ENCODE results near the gene SMIM35. TPM values are rescaled to one million over a fixed set of nuclear protein-coding genes. Genes with fewer than 3 reads are reported as not detected.
"Not testable (repeated sequence)": the region's sequence is repeated elsewhere in the genome, so short reads cannot be mapped to it uniquely, and the experiment has no call there.

SMIM35 gene
- total RNA-seq, 1 donor, result not detected

GRCh38 chr11:117980720-117981119, 106.0 kb downstream of the SMIM35 start:
- Histone ChIP-seq H3K27me3 (ENCODE audit: insufficient read depth, low read length) (peaks cover 17% of the 10 kb centered on the region), H3K4me2 (ENCODE audit: insufficient read depth, low read length) (no peak overlapping the region), H3K79me2 (ENCODE audit: insufficient read depth, low read length) (no peaks in the 10 kb centered on the region), H3K27ac (ENCODE audit: low read depth, low read length) (no peak overlapping the region), H3K36me3 (ENCODE audit: insufficient read depth, low read length) (no peaks in the 10 kb centered on the region), H3K4me1 (ENCODE audit: insufficient read depth, low read length) (no peaks in the 10 kb centered on the region), H3K9me3 (ENCODE audit: low read depth, low read length) (no peaks in the 10 kb centered on the region), H4K20me1 (ENCODE audit: insufficient read depth, low read length) (no peaks in the 10 kb centered on the region), H2AFZ (ENCODE audit: low read length) (no peak overlapping the region), H3K4me3 (ENCODE audit: insufficient read depth, low read length) (no peak overlapping the region)
- DNase-seq (ENCODE audit: insufficient read length, low spot score, missing footprints), result no peak
- no peak for TF ChIP-seq CTCF (IDR thresholded peaks at IDR 0.05; ENCODE audit: extremely low read depth, low read depth, low read length)

DNA sequence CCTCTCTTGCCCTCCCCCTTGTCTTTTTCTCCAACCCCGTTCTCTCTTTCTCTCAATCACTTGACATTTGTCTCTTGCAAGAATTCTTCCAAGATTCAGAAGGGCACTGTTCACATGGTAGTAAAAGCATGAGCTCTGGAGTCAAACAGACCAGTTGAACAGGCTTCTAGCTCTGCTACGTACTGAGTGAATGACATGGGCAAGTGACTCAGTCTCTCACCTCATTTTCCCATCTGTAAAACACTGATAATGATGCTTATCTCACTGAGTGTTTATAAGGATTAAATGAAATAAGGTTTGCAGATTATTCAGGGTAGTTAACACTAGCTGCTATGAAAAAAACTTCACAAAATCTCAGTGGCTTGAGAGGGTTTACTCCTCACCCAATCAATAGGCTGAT, 106.5 kb downstream of the SMIM35 start:
- no peak overlapping the region for H2AFZ ChIP-seq (ENCODE audit: low read length)
- H3K27ac ChIP-seq (ENCODE audit: low read depth, low read length), result no peak overlapping the region
- H3K4me3 ChIP-seq (ENCODE audit: insufficient read depth, low read length), result no peak overlapping the region
- H4K20me1 ChIP-seq (ENCODE audit: insufficient read depth, low read length), result no peaks in the 10 kb centered on the region
- no peak overlapping the region for H3K4me2 ChIP-seq (ENCODE audit: insufficient read depth, low read length)
- no peaks in the 10 kb centered on the region for H3K79me2 ChIP-seq (ENCODE audit: insufficient read depth, low read length)
- no peaks in the 10 kb centered on the region for H3K36me3 ChIP-seq (ENCODE audit: insufficient read depth, low read length)
- TF ChIP-seq CTCF (IDR thresholded peaks at IDR 0.05; ENCODE audit: extremely low read depth, low read depth, low read length), result no peak
- H3K27me3 ChIP-seq (ENCODE audit: insufficient read depth, low read length), result peaks cover 15% of the 10 kb centered on the region
- no peaks in the 10 kb centered on the region for H3K9me3 ChIP-seq (ENCODE audit: low read depth, low read length)
- DNase-seq (ENCODE audit: insufficient read length, low spot score, missing footprints), result no peak
- H3K4me1 ChIP-seq (ENCODE audit: insufficient read depth, low read length), result no peaks in the 10 kb centered on the region

GRCh38 chr11:117979481-117980211, 107.1 kb downstream of the SMIM35 start:
- H3K27ac ChIP-seq (ENCODE audit: low read depth, low read length), result no peak overlapping the region
- H4K20me1 ChIP-seq (ENCODE audit: insufficient read depth, low read length), result no peaks in the 10 kb centered on the region
- no peak for TF ChIP-seq CTCF (IDR thresholded peaks at IDR 0.05; ENCODE audit: extremely low read depth, low read depth, low read length)
- H3K4me3 ChIP-seq (ENCODE audit: insufficient read depth, low read length), result no peak overlapping the region
- H3K27me3 ChIP-seq (ENCODE audit: insufficient read depth, low read length), result peaks cover 11% of the 10 kb centered on the region
- no peaks in the 10 kb centered on the region for H3K9me3 ChIP-seq (ENCODE audit: low read depth, low read length)
- no peaks in the 10 kb centered on the region for H3K4me1 ChIP-seq (ENCODE audit: insufficient read depth, low read length)
- no peak overlapping the region for H3K4me2 ChIP-seq (ENCODE audit: insufficient read depth, low read length)
- H3K36me3 ChIP-seq (ENCODE audit: insufficient read depth, low read length), result no peaks in the 10 kb centered on the region
- no peak overlapping the region for H2AFZ ChIP-seq (ENCODE audit: low read length)
- no peak for DNase-seq (ENCODE audit: insufficient read length, low spot score, missing footprints)
- no peaks in the 10 kb centered on the region for H3K79me2 ChIP-seq (ENCODE audit: insufficient read depth, low read length)

GRCh38 chr11:117978991-117979390, 107.8 kb downstream of the SMIM35 start:
- Histone ChIP-seq H3K79me2 (ENCODE audit: insufficient read depth, low read length) (no peaks in the 10 kb centered on the region), H3K4me2 (ENCODE audit: insufficient read depth, low read length) (no peak overlapping the region), H3K9me3 (ENCODE audit: low read depth, low read length) (no peaks in the 10 kb centered on the region), H3K36me3 (ENCODE audit: insufficient read depth, low read length) (no peaks in the 10 kb centered on the region), H3K27me3 (ENCODE audit: insufficient read depth, low read length) (peaks cover 7% of the 10 kb centered on the region), H2AFZ (ENCODE audit: low read length) (no peak overlapping the region), H4K20me1 (ENCODE audit: insufficient read depth, low read length) (no peaks in the 10 kb centered on the region), H3K4me3 (ENCODE audit: insufficient read depth, low read length) (no peak overlapping the region), H3K4me1 (ENCODE audit: insufficient read depth, low read length) (no peaks in the 10 kb centered on the region), H3K27ac (ENCODE audit: low read depth, low read length) (no peak overlapping the region)
- DNase-seq (ENCODE audit: insufficient read length, low spot score, missing footprints), result no peak
- no peak for TF ChIP-seq CTCF (IDR thresholded peaks at IDR 0.05; ENCODE audit: extremely low read depth, low read depth, low read length)

- not testable (repeated sequence) for H3K27me3 ChIP-seq (ENCODE audit: insufficient read depth, low read length); H3K79me2 ChIP-seq (ENCODE audit: insufficient read depth, low read length); H3K9me3 ChIP-seq (ENCODE audit: low read depth, low read length); H3K4me3 ChIP-seq (ENCODE audit: insufficient read depth, low read length); H2AFZ ChIP-seq (ENCODE audit: low read length); H4K20me1 ChIP-seq (ENCODE audit: insufficient read depth, low read length); H3K36me3 ChIP-seq (ENCODE audit: insufficient read depth, low read length); DNase-seq (ENCODE audit: insufficient read length, low spot score, missing footprints); H3K27ac ChIP-seq (ENCODE audit: low read depth, low read length); H3K4me1 ChIP-seq (ENCODE audit: insufficient read depth, low read length); H3K4me2 ChIP-seq (ENCODE audit: insufficient read depth, low read length)
Observed at GRCh38 chr11:117978291-117978910, 108.4 kb downstream of the SMIM35 start.
